ENCODE data around the gene WFIKKN2.

The WFIKKN2 gene

GRCh38 chr17:50834429-50835300, 721 bp upstream of the WFIKKN2 start:
- DNase-seq: no peak

DNA sequence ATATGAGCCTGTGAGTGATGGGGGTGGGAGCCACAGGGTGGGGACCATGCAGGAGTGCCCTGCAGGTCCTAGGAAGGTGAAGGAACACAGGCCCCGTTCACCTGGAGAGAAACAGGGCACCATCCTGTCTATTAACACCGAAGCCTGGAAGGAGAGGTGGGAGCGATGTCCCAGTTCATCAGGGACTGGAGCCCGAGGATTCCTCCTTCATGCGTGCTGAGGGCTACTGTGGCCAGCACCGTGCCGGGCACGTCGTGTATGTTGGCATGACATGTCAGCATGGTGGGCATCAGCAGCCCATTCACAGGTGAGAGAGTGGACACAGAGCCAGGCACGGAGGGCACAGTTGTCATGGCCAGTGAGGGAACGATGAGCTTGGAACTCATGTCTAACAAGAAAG, 1.4 kb downstream of the WFIKKN2 start:
- DNase-seq: no peak

- DNase-seq: no peak
Measured at GRCh38 chr17:50837286-50837979, 2.0 kb downstream of the WFIKKN2 start.

DNA sequence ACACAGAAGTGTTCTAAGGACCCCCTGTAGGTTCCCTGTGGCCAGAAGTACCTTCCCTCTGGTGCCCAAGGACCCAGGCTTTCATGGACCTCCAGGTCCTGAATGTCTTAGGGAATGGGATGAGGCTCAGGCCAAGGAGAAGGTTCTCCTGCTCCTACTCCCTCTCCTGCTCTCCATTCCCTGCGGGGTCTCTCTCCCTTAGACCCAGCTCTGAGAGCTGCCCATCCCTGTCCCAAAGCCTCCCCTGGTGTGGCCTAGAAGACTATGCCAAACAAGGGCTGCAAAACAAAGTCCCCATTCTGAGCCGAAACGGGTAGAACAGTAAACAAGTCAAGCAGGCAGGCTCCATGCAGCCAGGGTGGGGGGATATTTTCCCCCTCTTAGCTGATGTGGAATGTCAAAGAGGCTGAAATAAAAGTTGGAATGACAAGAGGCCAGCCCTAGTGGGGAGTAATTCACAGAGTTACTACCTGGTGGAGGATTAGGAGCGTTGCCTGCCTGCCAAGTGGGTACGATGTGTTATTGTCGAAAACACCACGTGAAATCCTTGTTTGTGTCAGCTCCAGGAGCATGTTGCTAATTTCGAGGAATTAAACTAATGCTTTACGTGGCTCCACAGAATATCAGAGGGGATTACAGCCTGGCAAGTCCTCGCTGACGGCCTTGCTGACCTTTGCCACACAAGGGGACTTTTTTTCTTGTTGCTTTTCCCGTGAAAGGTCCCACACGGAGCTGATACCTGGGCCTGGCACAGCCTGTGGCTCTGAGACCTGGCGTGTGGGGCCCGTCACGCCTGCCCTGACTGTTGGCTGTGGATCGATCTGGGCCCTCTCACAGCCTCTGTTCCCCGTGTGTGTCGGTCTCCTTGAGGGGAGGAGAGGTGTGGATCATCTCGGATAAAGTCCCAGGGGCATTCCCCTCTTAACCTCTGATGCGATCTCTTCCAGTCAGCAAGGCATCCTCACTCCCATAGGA, 2.9 kb downstream of the WFIKKN2 start:
- DNase-seq: no peak

GRCh38 chr17:50839591-50840310, 4.4 kb downstream of the WFIKKN2 start:
- DNase-seq: no peak

- no peak for DNase-seq
Measured at GRCh38 chr17:50840311-50840851, 5.0 kb downstream of the WFIKKN2 start.

- DNase-seq: no peak
Measured at GRCh38 chr17:50841277-50841948, 6.0 kb downstream of the WFIKKN2 start.

- peak; percentile 54 for DNase-seq
Measured at GRCh38 chr17:50841949-50842354, 6.6 kb downstream of the WFIKKN2 start.

- DNase-seq: no peak
Measured at GRCh38 chr17:50842506-50843149, 7.2 kb downstream of the WFIKKN2 start.

DNA sequence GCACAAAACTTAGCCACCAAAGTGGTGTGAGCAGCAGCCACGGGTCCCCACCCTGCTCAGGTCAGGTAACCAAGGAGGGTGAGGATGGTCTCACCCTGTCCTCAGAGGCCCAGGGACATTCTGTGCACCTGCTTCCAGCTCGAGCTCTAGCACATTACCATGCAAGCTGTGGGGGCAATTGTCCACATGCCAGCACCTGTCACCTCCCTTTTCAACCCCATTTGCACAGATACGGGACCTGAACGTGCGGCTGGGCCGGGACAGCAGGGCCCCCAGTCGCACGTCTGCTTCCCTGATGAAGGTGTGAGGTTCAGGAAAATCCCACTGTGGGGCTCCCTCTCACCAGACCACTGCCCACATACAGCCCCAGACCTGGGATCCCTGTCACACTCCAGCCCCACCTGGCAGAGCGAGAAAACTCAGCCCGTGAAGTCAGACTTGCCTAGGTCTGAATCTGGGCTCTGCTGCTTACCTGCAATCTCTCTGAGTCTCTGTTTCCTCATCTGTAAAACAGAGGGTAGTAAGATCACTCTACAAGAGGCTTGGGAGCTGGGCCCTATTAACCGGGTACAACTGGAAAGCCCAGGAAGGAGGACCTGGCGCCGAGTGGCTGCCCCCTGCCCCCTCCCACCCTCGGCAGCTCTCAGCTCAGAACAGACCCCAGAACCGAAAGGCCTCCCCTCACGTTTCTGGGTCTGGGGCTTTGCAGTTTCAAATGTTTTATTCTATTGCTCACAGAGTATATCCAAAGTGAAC, 7.9 kb downstream of the WFIKKN2 start:
- DNase-seq: no peak

- DNase-seq: no peak
Measured at GRCh38 chr17:50844117-50844700, 8.8 kb downstream of the WFIKKN2 start.

GRCh38 chr17:50845240-50846147, 10.1 kb downstream of the WFIKKN2 start:
- DNase-seq: no peak

DNA sequence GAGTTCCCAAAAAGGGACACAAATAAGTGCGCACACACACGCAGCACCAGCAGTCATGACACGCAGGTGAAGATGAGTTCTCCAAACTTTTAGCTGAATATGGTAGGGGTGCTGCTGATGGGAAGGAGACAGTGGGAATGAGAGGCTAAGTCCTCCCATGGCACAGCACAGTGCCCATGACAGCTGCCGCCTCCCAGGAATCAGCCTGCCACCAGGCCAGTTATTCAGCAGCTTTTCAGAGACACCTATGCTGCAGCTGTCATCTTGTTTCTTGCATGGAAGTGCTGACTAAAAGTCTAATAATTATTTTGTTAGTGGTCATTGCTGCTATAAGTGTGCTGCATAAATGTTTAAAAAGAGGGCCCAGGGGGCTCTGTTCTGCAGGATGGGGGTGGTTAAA, 12.2 kb downstream of the WFIKKN2 start:
- no peak for DNase-seq

GRCh38 chr17:50848039-50848438, 12.7 kb downstream of the WFIKKN2 start:
- DNase-seq: no peak

DNA sequence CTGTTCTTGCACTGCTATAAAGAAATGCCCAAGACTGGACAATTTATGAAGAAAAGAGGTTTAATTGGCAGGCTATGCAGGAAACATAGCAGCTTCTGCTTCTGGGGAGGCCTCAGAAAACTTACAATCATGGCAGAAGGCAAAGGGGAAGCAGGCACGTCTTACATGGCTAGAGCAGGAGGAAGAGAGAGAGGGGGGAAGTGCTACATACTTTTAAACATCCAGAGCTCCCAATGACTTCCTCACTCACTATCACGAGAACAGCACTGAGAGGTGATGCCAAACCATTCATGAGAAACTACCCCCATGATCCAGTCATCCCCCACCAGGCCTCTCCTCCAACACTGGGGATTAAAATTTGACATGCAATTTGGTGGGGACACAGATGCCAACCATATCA, 13.3 kb downstream of the WFIKKN2 start:
- DNase-seq: no peak

GRCh38 chr17:50850640-50851039, 15.3 kb downstream of the WFIKKN2 start:
- DNase-seq: no peak

GRCh38 chr17:50853015-50853615, 17.7 kb downstream of the WFIKKN2 start:
- DNase-seq: no peak

DNA sequence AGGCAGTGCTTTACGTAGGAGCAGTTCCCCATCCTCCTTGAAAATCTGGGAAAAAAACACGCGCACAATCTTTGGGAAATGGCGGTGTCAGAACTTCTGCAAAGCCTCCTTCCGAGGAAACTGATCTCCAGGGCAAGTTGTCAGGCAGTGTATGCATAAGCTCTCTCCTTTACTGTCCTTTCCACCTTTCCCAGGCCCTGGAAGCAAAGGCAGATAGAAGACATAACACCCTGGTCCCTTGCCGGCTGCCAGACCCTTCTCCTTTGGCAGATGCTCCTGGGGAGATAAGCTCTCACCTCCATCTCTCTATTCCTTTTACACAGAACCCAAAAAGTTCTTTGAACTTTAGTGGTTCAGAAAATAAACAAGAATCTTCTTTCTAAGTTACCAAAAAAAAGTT, 18.4 kb downstream of the WFIKKN2 start:
- no peak for DNase-seq

Data from activated naive CD4-positive, alpha-beta T cell treated with Interleukin-2 at 50 U/mL for 16 hours (primary cell).